ENCODE data around the gene MRPS30.

DNA sequence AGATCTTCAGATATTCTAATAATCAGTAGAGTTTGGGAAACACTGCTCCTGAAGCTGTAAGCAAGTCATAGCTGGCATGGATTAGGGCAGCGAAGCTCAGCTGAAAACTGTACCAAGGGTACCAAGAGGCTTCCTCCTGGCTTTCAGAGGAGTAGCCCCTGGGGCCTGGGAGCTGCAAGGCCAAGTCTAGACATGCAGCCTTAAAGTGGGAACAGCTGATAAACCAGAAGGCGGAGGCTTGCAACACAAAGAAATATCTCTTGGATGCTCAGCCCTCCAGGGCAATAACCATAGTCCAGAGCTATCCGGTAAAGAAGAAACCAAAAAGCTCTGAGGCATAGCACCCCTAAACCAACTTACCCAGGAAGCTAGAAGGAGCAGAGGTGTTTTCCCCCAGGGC lies 51.5 kb downstream of the MRPS30 start:
- TF ChIP-seq, protein P1, sequence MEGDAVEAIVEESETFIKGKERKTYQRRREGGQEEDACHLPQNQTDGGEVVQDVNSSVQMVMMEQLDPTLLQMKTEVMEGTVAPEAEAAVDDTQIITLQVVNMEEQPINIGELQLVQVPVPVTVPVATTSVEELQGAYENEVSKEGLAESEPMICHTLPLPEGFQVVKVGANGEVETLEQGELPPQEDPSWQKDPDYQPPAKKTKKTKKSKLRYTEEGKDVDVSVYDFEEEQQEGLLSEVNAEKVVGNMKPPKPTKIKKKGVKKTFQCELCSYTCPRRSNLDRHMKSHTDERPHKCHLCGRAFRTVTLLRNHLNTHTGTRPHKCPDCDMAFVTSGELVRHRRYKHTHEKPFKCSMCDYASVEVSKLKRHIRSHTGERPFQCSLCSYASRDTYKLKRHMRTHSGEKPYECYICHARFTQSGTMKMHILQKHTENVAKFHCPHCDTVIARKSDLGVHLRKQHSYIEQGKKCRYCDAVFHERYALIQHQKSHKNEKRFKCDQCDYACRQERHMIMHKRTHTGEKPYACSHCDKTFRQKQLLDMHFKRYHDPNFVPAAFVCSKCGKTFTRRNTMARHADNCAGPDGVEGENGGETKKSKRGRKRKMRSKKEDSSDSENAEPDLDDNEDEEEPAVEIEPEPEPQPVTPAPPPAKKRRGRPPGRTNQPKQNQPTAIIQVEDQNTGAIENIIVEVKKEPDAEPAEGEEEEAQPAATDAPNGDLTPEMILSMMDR (IDR thresholded peaks at IDR 0.05): no peak
- no peak for TF ChIP-seq POLR2A (IDR thresholded peaks at IDR 0.05)
